ENCODE results near the gene ABCB9.
"Not testable (repeated sequence)": the region's sequence is repeated elsewhere in the genome, so short reads cannot be mapped to it uniquely, and the experiment has no call there.

ABCB9 gene

DNA sequence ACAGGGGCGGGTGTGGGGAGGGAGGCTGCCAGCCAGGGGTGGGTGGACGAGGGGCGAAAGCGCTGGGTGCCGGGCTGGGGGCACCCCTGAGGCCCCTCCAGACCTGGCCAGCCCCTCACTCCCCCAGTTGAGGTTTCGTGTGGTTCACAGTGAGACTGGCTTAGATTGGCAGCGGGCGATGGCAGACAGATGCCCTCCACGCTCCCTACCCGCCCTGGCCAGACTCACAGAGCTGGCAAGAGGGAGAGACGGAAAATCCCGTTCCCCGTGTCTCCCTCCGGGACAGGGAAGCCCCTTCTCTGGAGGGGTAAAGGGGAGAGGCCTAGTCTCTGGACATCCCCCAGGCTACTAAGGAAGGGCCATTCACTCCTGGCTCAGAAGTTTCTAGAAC lies 37.1 kb downstream of the ABCB9 start:
- no peak for DNase-seq

DNA sequence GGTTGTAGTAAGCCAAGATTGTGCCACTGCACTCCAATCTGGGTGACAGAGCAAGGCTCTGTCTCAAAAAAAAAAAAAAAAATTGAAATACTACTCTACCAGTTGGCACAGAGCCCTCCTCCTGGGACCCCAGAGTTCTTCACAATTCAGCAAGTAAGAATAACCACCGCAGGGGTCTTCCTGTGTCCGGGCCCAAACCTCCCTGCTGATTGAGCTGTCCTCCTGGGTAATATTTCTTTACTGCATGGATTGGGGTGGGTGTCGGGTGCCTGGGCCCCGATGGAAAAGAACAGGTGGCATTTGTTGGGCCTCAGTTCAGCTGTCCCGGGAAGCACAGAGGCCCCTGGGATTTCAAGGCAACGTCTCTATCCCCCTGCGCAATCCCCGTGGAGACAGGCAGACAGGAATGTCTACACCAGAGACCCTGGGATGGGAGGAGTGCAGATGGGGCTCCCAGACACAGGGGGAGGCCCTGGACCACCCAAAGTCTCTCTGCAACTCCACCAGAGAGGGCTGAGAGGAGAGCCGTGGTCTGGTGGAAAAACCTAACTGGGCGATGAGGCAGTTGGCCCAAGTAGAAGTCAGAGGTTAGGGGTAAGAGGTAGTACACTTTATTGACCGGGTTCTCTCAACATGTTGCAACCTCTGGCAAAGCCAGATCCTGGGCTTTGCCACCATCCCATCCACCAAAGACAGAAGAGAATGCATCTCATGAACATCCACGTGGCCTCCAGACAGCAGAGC lies 37.7 kb downstream of the ABCB9 start:
- DNase-seq = no peak

DNA sequence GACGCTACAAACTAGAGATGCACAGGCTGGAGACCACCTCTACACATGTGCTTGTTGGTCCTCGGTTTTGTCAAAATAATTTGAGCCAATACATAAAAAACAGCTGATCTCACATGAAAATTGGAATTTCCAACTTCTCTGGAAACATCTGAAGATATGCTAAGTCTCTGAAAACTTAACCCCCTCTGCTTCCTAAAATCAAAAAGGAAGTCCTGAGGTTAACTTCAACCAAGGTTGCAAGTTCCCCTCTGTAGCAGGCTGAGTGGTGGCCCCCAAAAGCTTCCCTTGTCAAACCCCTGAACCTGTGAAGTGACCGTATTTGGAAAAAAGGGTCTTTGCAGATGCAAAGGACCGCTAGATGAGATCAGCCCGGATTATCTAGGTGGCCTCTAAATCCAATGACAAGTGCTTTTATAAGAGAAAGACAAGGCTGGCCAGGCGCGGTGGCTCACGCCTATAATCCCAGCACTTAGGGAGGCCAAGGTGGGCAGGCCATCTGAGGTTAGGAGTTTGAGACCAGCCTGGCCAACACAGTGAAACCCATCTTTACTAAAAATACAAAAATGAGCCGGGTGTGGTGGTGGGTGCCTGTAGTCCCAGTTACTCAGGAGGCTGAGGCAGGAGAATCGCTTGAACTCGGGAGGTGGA lies 38.4 kb downstream of the ABCB9 start:
- DNase-seq = no peak

DNA sequence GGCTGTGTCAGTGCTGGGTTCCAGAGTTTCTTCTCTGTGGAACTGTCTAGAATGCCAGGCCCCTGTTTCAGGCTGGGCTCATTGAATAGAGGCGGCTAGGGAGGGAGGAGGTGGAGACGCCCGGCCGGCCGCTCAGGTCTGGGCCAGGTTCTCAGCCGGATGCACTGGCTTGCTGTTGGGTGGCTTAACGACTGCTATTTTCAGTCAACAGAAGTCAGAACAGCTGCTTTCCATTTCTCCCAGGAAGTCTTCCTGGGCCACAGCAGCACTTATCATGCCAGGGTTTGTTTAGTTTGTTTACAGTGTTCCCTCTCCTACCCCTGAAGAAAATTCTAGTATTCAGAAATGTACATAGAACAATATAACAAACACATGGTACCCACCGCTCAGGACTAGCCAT lies 44.3 kb downstream of the ABCB9 start:
- DNase-seq = no peak

DNA sequence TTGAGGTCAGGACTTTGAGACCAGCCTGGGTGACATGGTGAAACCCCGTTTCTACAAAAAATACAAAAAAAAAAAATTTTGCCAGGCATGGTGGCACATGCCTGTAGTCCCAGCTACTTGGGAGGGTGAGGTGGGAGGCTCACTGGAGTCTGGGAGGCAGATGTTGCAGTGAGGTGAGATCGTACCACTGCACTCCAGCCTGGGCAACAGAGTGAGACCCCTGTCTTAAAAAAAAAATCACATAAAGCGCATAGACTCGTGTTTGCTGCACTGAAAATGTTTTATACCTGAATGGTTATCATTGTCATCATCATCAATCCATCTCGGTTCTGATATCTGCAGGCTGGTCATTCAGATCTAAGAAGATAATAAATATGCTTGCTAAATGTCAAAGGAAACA lies 45.6 kb downstream of the ABCB9 start:
- no peak for DNase-seq

DNA sequence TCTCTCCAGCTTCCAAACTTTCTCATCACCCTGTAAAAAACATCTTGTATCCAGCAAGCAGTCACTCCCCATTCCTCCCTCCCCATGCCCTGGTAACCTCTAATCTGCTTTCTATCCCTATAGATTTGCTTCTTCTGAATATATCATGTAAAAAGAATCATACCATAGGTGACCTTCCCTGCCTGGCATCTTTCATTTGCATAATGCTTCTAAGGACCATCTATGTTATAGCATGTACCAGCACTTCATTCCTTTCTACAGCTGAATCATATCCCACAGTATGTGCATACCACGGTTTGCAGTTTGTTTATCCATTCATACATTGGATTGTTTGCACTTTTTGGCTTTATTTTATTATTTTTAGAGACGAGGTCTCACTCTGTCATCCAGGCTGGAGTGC lies 47.4 kb downstream of the ABCB9 start:
- no peak for DNase-seq

DNA sequence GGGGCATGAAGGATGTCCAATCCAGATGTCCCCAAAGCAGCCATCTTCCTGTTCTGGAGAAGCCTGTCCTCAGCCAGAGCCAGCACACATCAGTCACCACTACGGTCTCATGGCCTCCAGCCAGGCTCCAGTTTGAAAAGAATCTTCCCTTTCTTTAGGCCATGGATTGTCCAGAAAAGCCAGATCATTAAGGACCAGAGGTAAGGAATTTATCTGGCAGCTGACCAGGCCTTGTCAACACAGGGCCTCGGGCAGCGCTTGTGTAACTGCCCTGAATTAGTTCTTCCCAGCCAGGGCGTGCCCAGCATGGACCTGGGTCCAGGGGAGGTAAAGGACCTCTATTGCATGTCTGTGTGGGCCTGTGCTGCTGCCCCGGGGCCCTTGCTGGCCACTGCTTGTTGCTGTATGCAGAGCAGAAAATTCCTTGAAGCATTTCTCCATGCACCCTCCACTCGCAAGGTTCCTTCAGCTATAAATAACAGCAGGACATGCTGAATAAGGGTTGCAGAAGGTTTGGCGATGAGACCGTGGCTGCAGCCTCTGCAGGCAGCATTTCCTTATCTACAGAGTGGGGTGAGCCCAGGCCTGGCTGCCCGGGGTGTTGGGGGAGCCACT lies 48.6 kb downstream of the ABCB9 start:
- no peak for DNase-seq

DNA sequence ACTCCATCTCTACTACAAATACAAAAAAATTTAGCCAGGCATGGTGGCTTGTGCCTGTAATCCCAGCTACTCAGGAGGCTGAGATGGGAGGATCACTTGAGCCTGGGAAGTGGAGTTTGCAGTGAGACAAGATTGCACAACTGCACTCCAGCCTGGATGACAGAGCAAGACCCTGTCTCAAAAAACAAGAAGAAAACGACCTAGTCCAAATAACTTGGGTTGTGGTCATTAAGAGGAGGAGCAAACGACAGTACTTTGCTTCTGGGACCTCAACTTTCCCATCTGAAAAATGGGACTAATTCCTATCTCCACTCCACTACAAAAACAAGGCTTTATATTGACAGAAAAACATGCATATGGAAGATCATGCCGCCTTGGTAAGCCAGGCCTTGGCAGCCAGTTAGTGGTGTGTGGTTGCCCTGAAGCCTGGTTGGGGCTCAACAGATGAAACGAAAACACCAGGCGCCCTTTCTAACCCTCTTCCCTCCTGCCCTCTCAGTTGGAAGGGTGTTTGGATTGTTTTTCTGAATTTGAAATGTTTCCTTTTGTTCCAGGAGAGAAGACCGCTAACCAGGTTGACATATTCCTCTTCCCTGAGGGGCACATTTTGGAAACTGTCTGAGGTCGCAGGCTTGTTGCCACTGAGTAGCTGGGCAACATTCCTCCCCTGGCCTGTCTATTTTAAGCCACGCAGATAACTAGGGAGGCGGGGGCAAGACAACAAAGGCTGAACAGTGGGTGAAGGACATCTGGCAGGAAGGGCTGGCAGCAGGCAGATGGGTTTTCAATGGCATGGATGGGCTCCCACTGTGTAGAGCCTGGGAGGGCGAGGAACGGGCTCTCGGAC lies 56.6 kb downstream of the ABCB9 start:
- DNase-seq = no peak

DNA sequence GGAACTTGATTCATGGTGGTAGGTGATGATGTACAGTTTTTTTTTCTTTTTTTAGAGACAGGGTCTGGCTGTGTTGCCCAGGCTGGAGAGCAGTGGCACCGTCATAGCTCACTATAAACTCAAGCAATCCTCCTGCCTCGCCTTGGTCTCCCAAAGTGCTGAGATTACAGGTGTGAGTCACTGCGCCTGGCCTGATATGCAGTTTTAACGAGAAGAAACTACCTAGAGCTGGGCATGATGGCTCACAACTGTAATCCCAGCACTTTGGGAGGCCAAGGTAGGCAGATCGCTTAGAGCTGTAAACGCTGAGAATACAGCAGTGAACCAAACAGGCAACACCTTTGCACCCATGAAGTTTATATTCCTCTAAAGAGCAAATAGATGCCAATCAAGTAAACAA lies 57.3 kb downstream of the ABCB9 start:
- no peak for DNase-seq

DNA sequence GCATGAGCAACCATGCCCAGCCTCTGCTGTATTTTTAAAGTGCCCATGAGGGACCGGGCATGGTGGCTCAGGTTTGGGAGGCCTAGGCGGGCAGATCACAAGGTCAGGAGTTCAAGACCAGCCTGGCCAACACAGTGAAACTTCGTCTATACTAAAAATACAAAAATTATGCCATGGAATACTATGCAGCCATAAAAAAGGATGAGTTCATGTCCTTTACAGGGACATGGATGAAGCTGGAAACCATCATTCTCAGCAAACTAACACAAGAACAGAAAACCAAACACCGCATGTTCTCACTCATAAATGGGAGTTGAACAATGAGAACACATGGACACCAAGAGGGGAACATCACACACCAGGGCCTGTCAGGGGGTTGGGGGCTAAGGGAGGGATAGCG lies 61.0 kb downstream of the ABCB9 start:
- DNase-seq = not testable (repeated sequence)

DNA sequence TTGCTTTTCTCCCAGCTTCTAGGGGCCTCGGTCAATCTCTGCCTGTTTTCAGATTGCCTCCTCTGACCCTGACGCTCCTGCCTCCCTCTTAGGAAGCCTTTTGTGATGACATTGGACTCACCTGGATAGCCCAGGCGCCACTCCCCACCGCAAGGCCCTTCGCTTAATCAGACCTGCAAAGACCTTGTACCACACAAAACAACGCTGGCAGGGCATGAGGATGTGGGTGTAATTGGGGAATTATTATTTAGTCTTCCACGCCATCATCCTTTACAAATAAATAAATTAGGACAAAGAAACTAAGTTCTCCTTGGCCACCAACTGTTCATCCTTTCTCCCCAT lies 62.6 kb downstream of the ABCB9 start:
- no peak for DNase-seq

DNA sequence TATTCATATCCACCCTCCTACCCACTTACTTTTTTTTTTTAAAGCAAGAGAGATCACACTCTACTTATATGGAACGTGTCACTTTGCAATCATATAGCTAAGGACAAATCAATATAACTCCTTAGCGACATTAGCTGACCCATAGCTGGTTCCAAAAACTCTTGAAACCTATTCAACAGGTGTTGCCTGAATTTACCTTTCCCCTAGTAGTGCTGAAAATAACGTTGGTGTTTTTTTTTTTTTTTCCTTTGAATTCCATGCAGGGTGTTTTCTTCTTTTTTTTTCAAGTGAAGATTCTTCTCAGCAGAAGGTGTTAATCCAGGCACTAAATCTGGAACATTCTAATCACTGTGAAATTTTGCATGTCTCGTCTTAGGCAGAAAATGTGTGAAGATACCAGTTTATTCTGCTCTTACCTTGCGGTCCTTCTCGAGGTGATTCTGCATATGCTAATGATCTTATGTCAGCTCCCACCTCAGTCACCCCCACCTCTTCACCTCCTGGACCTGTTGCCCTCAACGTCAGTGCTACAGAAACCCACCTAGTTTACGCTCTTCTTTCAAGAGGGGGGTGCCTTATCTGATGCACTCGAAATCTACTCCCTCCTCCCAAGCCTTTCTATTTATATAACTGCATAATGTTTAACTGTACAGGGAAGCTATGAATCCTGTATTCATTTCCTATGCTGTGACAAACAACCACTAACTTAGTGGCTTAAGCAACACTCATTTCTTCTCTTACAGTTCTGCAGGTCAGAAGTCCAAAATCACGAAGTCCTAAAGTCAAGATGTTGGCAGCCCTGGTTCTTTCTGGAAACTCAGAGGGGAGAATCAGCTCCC lies 63.2 kb downstream of the ABCB9 start:
- no peak for DNase-seq

DNA sequence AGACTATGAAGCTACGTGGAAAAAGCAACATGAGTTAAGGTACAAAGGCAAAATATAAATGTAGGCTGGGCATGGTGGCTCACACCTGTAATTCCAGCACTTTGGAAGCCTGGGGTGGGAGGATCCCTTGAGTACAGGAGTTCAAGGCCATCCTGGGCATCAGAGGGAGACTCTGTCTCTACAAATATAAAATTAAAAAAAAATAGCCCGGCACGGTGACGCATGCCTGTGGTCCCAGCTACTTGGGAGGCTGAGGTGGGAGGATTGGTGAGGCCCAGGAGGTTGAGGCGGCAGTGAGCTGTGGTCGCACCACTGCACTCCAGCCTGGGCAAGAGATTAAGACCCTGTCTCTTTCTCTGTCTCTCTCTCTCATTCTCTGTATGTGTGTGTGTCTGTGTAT lies 66.4 kb downstream of the ABCB9 start:
- DNase-seq = no peak

DNA sequence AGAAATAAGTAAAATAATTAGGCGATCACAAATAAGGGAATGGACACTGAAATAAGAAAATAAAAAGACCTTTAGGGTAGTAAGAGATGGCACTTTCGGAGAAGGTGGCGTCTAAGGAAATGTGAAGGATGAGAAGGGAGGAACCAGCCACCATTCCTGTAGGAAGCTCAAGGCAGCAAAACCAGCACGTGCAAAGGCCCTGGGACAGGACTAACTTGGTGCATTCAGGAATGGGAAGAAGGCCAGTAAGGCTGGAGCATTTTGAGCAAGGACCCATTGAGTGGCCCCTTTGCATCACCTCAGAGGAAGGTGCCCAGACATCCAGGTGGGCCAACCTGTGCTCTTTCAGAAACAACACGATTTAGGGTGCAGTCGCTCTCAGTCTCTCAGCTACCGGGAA lies 69.6 kb downstream of the ABCB9 start:
- no peak for DNase-seq

DNA sequence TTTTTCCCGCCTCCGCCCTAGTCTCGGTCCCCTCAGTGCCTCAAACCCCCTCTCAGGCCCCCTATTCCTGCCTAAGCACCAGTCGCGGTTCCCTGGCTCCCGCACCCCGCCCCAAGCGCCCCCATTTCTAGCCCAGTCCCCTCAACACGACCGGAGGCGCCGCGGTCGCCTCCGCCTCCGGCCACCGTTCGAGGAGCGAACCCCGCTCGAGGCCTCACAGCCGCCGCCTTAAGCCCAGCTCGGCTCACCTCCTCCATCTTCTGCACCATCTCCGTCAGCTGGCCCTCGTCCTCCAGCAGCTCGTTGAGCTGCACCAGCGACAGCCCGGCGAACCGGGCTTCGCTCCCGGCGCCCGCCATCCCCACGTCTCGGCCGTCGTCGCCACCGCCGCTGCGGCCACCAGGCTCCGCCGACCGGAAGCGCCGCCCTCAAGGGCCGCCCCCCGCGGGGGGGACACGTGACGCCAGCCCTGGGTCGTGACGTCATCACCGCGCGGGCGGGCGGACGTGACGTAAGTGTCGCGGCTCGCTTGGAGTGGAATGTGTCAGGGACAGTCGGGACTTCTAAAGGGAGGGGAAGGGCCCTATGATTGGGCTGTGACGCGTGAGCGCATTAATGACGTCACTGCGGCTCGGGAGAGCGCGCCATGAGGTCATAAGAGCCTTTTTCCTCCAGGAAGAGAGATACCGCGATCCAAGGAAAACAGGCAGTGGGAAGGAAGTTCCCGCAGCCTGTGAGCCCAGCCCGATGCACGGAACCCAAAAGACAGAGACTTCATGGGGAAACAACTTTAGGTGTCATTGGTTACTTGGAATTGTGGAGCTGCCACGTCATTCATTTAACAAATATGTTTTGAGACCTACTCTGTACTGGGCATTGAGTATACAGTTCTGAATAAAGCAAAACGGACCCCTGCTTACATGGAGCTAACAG lies 70.3 kb downstream of the ABCB9 start, which contains the start of gene VPS37B:
Gene VPS37B, minus strand, starts transcription at position 421 of the 933 bp plus-strand sequence. Its CDS starts 62 bp downstream, at position 359.
- peak; percentile 80 for DNase-seq

DNA sequence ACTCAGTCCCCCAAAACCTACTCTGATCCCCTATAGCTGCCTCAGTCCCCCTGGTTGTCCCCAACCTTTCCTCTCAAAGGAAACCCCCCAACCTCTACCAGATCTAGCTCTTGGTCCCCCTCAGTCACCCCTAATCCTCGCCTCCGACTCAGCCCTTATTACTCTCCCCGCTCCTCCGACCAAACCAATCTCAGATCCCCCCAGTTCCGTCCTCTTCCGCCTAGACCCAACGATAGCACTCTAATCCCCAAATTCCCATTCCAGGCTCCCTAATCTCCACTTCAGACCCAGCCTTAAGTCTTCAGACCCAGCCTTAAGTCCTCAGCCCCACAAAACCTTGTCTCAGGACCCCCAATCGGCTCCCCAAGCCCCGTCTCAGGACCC lies 71.0 kb downstream of the ABCB9 start:
- no peak for DNase-seq

DNA sequence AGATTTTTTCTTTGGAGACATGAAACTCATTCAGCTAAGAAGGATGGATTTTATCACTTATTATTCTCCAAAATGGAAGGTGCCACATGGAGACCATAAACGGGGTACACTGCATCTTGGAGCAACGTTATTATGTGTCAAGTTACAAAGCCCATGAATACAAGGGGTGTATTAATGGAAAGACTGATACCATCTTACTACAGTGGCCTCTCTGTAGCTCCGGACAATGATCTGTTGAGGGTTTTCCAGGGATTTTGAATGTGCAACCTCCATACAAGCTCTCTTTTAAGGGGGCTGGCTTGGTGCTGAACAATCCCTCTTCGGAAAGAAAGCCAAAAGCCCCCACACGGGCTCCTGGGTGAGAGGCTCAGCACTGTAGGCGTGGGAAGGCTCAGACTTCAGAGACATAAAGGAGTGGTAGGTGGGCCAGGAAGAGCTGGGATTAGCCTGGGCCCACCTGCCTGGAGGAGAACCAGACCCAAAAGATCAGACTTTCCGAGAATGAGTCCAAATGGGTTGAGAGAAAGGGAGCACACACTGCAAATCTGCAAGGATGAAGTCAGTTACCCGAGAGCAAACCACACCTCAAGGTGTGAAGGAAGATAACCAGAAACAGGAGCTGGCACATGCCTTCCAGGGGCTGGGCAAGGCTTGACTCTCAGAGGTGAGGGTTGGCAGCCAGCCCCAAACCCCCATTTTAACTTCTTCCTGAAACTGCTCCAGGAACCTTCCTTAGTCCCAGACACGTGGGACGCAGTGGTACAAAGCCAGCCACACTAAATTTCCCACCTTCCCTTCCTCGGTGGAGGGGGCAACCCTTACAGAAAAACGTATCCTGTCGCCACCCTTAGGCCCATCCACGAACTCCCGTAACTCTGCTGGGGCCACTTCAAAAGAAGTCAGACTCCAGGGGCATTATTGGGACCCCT lies 71.8 kb downstream of the ABCB9 start:
- peak; percentile 38 for DNase-seq

DNA sequence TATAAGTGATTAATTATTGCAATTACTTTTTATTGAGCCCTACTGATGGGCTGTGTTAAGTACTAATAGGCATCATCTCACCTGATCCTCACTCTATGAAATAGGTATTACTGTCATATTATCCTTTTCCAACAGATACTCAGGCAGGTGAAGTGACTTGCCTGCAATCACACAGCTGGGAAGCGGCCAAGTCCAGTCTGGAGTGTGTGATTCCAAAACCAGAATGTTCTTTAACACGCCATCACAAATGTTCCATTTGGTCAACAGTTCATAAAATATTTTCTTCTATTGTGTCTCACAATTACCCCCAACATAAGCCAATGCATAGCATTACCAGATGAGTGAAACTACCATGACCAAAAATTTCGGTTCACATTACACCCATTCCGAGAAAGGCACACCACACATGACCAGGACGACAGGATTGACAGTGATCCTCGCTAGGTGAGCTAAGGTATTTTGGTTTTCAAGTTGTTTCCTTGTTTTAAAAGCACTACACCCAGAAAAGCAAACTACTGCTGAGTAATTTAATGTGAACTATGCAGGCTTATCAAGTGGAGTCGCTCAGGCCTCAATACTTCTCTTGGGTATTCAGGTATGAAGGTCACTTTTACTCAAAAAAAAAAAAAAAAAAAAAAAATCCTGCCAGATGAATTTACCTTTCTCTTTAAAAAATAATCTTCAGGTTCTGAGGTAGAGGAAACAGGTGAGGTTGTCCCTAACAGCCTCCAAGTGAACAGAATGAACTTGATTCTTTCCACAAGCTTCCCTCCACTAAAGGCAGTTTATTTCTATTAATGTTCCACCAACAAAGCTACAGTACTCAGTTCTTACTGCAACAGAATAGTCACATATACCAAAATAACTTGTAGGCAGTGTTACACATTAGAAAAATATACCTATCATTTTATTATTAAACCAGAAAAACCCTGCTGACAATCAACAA lies 72.8 kb downstream of the ABCB9 start:
- DNase-seq = no peak

DNA sequence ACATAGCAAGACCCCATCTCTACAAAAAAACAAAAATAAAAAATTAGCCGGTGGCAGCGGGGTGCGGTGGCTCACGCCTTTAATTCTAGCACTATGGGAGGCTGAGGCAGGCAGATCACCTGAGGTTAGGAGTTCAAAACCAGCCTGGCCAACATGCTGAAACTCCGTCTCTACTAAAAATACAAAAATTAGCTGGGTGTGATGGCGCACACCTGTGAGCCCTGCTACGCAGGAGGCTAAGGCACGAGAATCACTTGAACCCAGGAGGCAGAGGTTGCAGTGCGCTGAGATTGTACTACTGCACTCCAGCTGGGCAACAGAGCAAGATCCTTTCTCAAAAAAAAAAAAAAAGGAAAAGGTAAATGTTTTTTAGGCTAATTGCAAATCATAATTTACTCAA lies 73.5 kb downstream of the ABCB9 start:
- DNase-seq = not testable (repeated sequence)
